Activated naive CD4-positive, alpha-beta T cell treated with anti-CD3 and anti-CD28 coated beads, Interleukin-2, amount 10 ng/mL, durations not matched to agents 7 days and 5 days (primary cell): ENCODE data around the gene MED15.
"Not testable (repeated sequence)": the region's sequence is repeated elsewhere in the genome, so short reads cannot be mapped to it uniquely, and the experiment has no call there.

Experiments used
- CTCF ChIA-PET: fragments of 350-600 bp; sonication (Branson Sonifier 250); formaldehyde crosslinking; loops from one replicate; lab custom pipeline; 2021; ENCODE audit warnings: antibody characterized with exemption; lab: Charles Lee
- DNase-seq: peaks from one replicate; pipeline ENCODE4 v3.0.0-alpha.2; 2020
- H3K27ac Mint-ChIP-seq: one replicate; pipeline ENCODE4 v1.8.0; 2021; ENCODE audit warnings: mild to moderate bottlenecking, moderate library complexity, mixed read lengths
- H3K27me3 Mint-ChIP-seq: one replicate; pipeline ENCODE4 v1.8.0; 2021; ENCODE audit warnings: mild to moderate bottlenecking, mixed read lengths
- H3K36me3 Mint-ChIP-seq: one replicate; pipeline ENCODE4 v1.8.0; 2021; ENCODE audit warnings: mixed read lengths
- H3K4me1 Mint-ChIP-seq: one replicate; pipeline ENCODE4 v1.8.0; 2021; ENCODE audit warnings: mixed read lengths
- H3K4me3 Mint-ChIP-seq: one replicate; pipeline ENCODE4 v1.8.0; 2021; ENCODE audit warnings: mild to moderate bottlenecking, moderate library complexity, mixed read lengths
- H3K9me3 Mint-ChIP-seq: one replicate; pipeline ENCODE4 v1.8.0; 2021; ENCODE audit warnings: mixed read lengths

The MED15 gene, protein sequence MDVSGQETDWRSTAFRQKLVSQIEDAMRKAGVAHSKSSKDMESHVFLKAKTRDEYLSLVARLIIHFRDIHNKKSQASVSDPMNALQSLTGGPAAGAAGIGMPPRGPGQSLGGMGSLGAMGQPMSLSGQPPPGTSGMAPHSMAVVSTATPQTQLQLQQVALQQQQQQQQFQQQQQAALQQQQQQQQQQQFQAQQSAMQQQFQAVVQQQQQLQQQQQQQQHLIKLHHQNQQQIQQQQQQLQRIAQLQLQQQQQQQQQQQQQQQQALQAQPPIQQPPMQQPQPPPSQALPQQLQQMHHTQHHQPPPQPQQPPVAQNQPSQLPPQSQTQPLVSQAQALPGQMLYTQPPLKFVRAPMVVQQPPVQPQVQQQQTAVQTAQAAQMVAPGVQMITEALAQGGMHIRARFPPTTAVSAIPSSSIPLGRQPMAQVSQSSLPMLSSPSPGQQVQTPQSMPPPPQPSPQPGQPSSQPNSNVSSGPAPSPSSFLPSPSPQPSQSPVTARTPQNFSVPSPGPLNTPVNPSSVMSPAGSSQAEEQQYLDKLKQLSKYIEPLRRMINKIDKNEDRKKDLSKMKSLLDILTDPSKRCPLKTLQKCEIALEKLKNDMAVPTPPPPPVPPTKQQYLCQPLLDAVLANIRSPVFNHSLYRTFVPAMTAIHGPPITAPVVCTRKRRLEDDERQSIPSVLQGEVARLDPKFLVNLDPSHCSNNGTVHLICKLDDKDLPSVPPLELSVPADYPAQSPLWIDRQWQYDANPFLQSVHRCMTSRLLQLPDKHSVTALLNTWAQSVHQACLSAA

DNA sequence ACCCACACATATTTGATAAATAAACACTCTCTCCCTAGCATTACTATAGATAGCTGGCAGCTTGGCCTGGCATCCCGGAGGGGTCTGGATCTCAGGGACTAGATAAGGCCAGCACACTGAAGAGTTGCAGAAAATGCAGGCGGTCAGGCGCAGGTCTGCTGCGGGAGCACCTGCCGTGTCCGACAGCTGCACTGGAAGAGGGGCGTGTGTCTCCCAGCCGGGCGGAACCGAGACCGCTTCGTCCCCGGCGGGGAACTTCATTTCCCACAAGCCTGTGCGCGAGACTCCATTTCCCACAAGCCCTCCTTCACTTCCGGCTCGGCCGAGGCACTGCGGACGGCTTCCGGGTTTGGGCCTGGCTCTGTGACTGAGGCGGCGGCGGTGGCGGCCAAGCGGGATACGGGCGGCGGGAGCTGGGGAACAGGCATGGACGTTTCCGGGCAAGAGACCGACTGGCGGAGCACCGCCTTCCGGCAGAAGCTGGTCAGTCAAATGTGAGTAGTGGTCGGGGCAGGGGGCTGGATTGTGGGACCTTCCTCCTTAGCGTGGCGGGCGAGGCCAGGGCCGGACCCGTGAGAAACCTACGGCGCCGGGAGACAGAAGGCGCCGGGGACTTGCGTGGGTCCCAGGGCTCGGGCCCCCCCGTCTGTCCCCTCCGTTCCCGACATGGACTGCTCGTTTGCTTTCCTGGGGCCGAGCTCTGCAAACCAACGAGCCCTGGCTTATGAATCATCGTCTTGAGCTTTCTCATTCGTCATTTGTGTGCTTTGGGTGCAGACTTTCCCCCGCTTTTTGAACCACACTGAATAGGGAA lies at the start of gene MED15:
Gene MED15 (plus strand): TSS at position 358 of the 814 bp plus-strand sequence. CDS start 69 bp downstream, at position 427.
- peaks cover 24% of the 10 kb centered on the region for H3K36me3 Mint-ChIP-seq
- CTCF ChIA-PET: interaction anchor here (1.2 to 3.0 kb wide), 4 partner anchors 45 to 89 kb away, joined by 4 to 17 read pairs (median 10); no protein-coding TSS in a partner anchor
- DNase-seq: peak; percentile 95
- peak within 1 kb of the TSS; percentile 92 for H3K4me3 Mint-ChIP-seq
- H3K4me1 Mint-ChIP-seq: peaks cover 47% of the 10 kb centered on the region
- H3K27ac Mint-ChIP-seq: peak within 1 kb of the TSS; percentile 97
- H3K9me3 Mint-ChIP-seq: no peaks in the 10 kb centered on the region
- H3K27me3 Mint-ChIP-seq: no peaks in the 10 kb centered on the region

- peaks cover 58% of the 10 kb centered on the region for H3K36me3 Mint-ChIP-seq
- no peaks in the 10 kb centered on the region for H3K9me3 Mint-ChIP-seq
- H3K27ac Mint-ChIP-seq: no peak overlapping the region
- DNase-seq: no peak
- no peak overlapping the region for H3K4me3 Mint-ChIP-seq
- no peaks in the 10 kb centered on the region for H3K27me3 Mint-ChIP-seq
- peaks cover 38% of the 10 kb centered on the region for H3K4me1 Mint-ChIP-seq
- CTCF ChIA-PET: interaction anchor here (0.6 kb wide), 1 partner anchor 485 kb away, joined by 3 read pairs; no protein-coding TSS in a partner anchor
Measured at GRCh38 chr22:20458530-20459151, 48.8 kb upstream of the MED15 start.

GRCh38 chr22:20459152-20459542 lies 48.3 kb upstream of the MED15 start:
- no peak for DNase-seq
- Mint-ChIP-seq H3K36me3 (peaks cover 63% of the 10 kb centered on the region), H3K4me1 (peaks cover 43% of the 10 kb centered on the region), H3K9me3 (no peaks in the 10 kb centered on the region), H3K4me3 (no peak overlapping the region), H3K27ac (no peak overlapping the region), H3K27me3 (no peaks in the 10 kb centered on the region)
- CTCF ChIA-PET: no interaction called here

DNA sequence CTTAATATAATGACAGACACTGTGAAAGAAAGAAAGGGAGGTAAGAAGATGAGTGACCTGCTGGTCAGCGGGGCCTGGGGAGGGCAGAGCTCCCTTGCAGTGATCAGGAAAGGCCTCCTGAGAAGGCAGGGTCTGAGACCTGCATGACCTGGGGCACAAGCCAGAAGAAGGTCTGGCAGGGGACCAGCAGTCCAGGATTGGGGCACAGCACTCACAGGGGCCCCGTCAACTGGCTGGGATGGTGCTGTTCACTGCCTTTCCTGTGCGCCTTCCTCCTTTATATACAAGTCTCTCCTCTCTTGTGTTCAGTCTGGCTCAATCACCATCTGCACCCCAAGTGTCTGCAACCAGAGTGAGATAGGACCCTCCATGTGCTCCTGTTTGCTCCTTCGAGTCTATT lies 47.5 kb upstream of the MED15 start:
- no peak for DNase-seq
- H3K36me3 Mint-ChIP-seq: peaks cover 66% of the 10 kb centered on the region
- H3K27me3 Mint-ChIP-seq: no peaks in the 10 kb centered on the region
- CTCF ChIA-PET: no interaction called here
- H3K4me3 Mint-ChIP-seq: no peak overlapping the region
- no peaks in the 10 kb centered on the region for H3K9me3 Mint-ChIP-seq
- no peak overlapping the region for H3K27ac Mint-ChIP-seq
- peaks cover 50% of the 10 kb centered on the region for H3K4me1 Mint-ChIP-seq

DNA sequence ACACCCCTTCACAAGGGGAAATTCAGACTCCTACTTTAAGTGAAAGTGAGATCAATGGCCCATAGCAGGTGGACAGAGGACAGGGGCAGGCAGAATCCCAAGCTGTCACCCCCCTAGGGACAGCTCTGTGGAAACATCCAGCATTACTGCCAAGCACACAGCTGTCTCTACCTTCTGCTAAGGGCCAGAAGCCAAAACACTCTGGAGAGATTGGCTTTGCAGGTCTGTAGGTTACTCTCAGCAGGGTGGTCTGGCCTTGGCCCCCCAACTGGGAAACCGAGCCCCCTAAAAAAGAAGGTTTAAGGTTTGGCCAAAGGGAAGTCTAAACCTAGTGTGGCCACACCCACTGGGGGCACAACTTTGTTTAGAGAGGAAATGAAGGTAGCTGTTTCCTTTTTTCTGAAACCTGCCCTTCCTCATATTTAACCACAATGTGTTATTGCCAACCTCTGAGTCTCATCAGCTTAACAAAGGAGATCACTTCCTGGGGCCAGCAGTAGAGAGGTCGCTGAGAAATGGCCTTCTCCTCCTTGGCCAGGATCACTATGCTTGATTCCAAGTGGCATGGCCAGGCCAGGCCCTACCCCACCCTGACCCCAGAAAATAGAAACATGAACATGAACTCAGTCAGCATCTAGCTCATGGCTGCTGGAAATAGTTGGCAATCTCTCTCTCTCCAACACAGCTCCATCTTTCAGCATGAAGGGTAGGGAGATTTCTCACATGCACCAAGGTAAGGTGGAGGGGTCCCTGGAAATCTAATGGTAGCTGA lies 43.9 kb upstream of the MED15 start:
- Mint-ChIP-seq H3K9me3 (no peaks in the 10 kb centered on the region), H3K4me1 (peaks cover 66% of the 10 kb centered on the region), H3K36me3 (peaks cover 47% of the 10 kb centered on the region), H3K4me3 (peak overlapping the region; percentile 66), H3K27ac (peak overlapping the region; percentile 100), H3K27me3 (no peaks in the 10 kb centered on the region)
- CTCF ChIA-PET: interaction anchor here (1.2 to 2.7 kb wide), 3 partner anchors 9 to 46 kb away, joined by 5 to 13 read pairs (median 10); no protein-coding TSS in a partner anchor
- DNase-seq: peak; percentile 64

GRCh38 chr22:20464096-20464614 lies 43.3 kb upstream of the MED15 start:
- H3K27me3 Mint-ChIP-seq: no peaks in the 10 kb centered on the region
- H3K4me1 Mint-ChIP-seq: peaks cover 69% of the 10 kb centered on the region
- H3K4me3 Mint-ChIP-seq: peak overlapping the region; percentile 66
- DNase-seq: peak; percentile 86
- H3K27ac Mint-ChIP-seq: peak overlapping the region; percentile 100
- H3K36me3 Mint-ChIP-seq: peaks cover 47% of the 10 kb centered on the region
- CTCF ChIA-PET: interaction anchor here (1.9 to 2.7 kb wide), 2 partner anchors 10 to 30 kb away, joined by 10 to 13 read pairs; no protein-coding TSS in a partner anchor
- no peaks in the 10 kb centered on the region for H3K9me3 Mint-ChIP-seq

- H3K4me3 Mint-ChIP-seq: peak overlapping the region; percentile 42
- no peak for DNase-seq
- peaks cover 44% of the 10 kb centered on the region for H3K36me3 Mint-ChIP-seq
- H3K4me1 Mint-ChIP-seq: peaks cover 71% of the 10 kb centered on the region
- no peaks in the 10 kb centered on the region for H3K27me3 Mint-ChIP-seq
- no peaks in the 10 kb centered on the region for H3K9me3 Mint-ChIP-seq
- CTCF ChIA-PET: interaction anchor here (1.9 to 2.7 kb wide), 2 partner anchors 11 to 29 kb away, joined by 10 to 13 read pairs; no protein-coding TSS in a partner anchor
- H3K27ac Mint-ChIP-seq: peak overlapping the region; percentile 100
Measured at GRCh38 chr22:20464912-20465758, 42.3 kb upstream of the MED15 start.

DNA sequence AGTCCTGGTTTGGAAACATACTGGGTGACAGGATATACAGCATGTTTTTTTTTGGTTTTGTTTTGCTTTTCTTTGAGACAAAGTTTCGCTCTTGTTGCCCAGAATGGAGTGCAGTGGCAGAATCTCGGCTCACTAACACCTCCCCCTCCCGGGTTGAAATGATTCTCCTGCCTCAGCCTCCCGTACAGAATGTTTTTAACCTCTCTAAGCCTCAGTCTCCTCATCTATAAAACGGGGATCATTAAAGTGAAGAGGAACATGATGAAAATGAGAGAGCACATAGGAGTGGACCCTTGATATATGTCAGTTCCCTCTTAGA lies 41.7 kb upstream of the MED15 start:
- no peaks in the 10 kb centered on the region for H3K9me3 Mint-ChIP-seq
- CTCF ChIA-PET: interaction anchor here (2.7 kb wide), 1 partner anchor 29 kb away, joined by 10 read pairs; no protein-coding TSS in a partner anchor
- H3K27me3 Mint-ChIP-seq: no peaks in the 10 kb centered on the region
- H3K4me3 Mint-ChIP-seq: peak overlapping the region; percentile 42
- peaks cover 74% of the 10 kb centered on the region for H3K4me1 Mint-ChIP-seq
- H3K36me3 Mint-ChIP-seq: peaks cover 47% of the 10 kb centered on the region
- H3K27ac Mint-ChIP-seq: peak overlapping the region; percentile 100
- peak; percentile 51 for DNase-seq

GRCh38 chr22:20466659-20467379 lies 40.6 kb upstream of the MED15 start:
- peaks cover 69% of the 10 kb centered on the region for H3K4me1 Mint-ChIP-seq
- DNase-seq: no peak
- H3K4me3 Mint-ChIP-seq: no peak overlapping the region
- peak overlapping the region; percentile 67 for H3K27ac Mint-ChIP-seq
- CTCF ChIA-PET: no interaction called here
- no peaks in the 10 kb centered on the region for H3K9me3 Mint-ChIP-seq
- H3K27me3 Mint-ChIP-seq: no peaks in the 10 kb centered on the region
- H3K36me3 Mint-ChIP-seq: peaks cover 47% of the 10 kb centered on the region

- H3K36me3 Mint-ChIP-seq: peaks cover 34% of the 10 kb centered on the region
- CTCF ChIA-PET: interaction anchor here (2.6 kb wide), 1 partner anchor 13 kb away, joined by 10 read pairs; no protein-coding TSS in a partner anchor
- H3K4me1 Mint-ChIP-seq: peaks cover 48% of the 10 kb centered on the region
- no peak for DNase-seq
- H3K27me3 Mint-ChIP-seq: no peaks in the 10 kb centered on the region
- H3K4me3 Mint-ChIP-seq: no peak overlapping the region
- H3K9me3 Mint-ChIP-seq: no peaks in the 10 kb centered on the region
- peak overlapping the region; percentile 69 for H3K27ac Mint-ChIP-seq
Measured at GRCh38 chr22:20469110-20469868, 38.1 kb upstream of the MED15 start.

GRCh38 chr22:20470525-20470924 lies 36.9 kb upstream of the MED15 start:
- not testable (repeated sequence) for H3K27me3 Mint-ChIP-seq, H3K27ac Mint-ChIP-seq, H3K4me3 Mint-ChIP-seq, DNase-seq, H3K9me3 Mint-ChIP-seq
- Mint-ChIP-seq H3K36me3 (peaks cover 28% of the 10 kb centered on the region), H3K4me1 (peaks cover 48% of the 10 kb centered on the region)
- CTCF ChIA-PET: interaction anchor here (0.7 to 1.2 kb wide), 2 partner anchors 9 to 25 kb away, joined by 3 to 4 read pairs; no protein-coding TSS in a partner anchor
